HepG2 (cell line): Measurements from ENCODE around the gene PRMT6. TPM values are rescaled to one million over a fixed set of nuclear protein-coding genes. Genes with fewer than 3 reads are reported as not detected.

Experiments
- ATAC-seq: fragments of 200-7000 bp; cut with Tn5 transposase; 3 replicates; pipeline ENCODE4 v1.9.1; 2020; ENCODE audit warnings: mild to moderate bottlenecking, moderate library complexity
- BruUV-seq: library from RNA; stranded (reverse); fragments of 400-500 nt; replicated peaks from 2 replicates; lab custom pipeline; 2021; lab: Mats Ljungman, UMichigan
- CTCF ChIA-PET: fragments of 300-600 bp; formaldehyde crosslinking; extraction: SDS; loops from one replicate; lab custom pipeline; 2021; ENCODE audit warnings: low total read pairs, inconsistent platforms, low intra/inter-chr PET ratio; lab: Yijun Ruan, JAX
- POLR2A ChIA-PET: fragments of 350-600 bp; sonication (Branson Sonifier 250); formaldehyde crosslinking; loops from one replicate; lab custom pipeline; 2020; ENCODE audit warnings: antibody characterized with exemption, inconsistent platforms; lab: Yijun Ruan, JAX
- DNase-seq: peaks from one replicate; pipeline ENCODE4 v3.0.0-alpha.2; 2015; ENCODE audit warnings: low spot score
- FAIRE-seq: peaks from 3 replicates; lab custom pipeline; 2011; peaks lifted over from hg19 to GRCh38; lab: Jason Lieb, UNC
- H2AFZ ChIP-seq: one replicate; pipeline ENCODE4 v1.6.1; 2011; ENCODE audit warnings: low read length, inconsistent platforms
- H3K27ac ChIP-seq: fragments of 300-600 bp; 3 replicates; pipeline ENCODE4 v1.8.0; 2011; ENCODE audit warnings: mixed run types, mild to moderate bottlenecking, mixed read lengths, low read length, inconsistent platforms; ENCODE audit not compliant: insufficient read depth; ENCODE audit errors: extremely low read length
- H3K27me3 ChIP-seq, 2 experiments: fragments of 200-600 bp in 1 of 2; 2 replicates in 1 of 2; 3 replicates in 1 of 2; pipeline versions ENCODE4 v1.6.0 to v1.8.0; 2011; ENCODE audit warnings: low read length in 2 of 2, mild to moderate bottlenecking in 2 of 2, moderate library complexity in 2 of 2, inconsistent platforms in 1 of 2; ENCODE audit not compliant: insufficient read depth in 2 of 2, control insufficient read depth in 1 of 2
- H3K36me3 ChIP-seq, 2 experiments: fragments of 200-600 bp in 1 of 2; replicated peaks in 1 of 2; 2 replicates in 1 of 2; 3 replicates in 1 of 2; pipeline versions ENCODE4 v1.5.1 to v1.8.0; 2011; ENCODE audit warnings: low read length in 2 of 2, inconsistent platforms in 1 of 2; ENCODE audit not compliant: insufficient read depth in 2 of 2, control insufficient read depth in 1 of 2
- H3K4me1 ChIP-seq: 2 replicates; pipeline ENCODE4 v1.5.1; 2012; ENCODE audit warnings: low read length, inconsistent platforms; ENCODE audit not compliant: insufficient read depth
- H3K4me2 ChIP-seq: 2 replicates; pipeline ENCODE4 v1.6.0; 2011; ENCODE audit warnings: low read depth, low read length, inconsistent platforms
- H3K4me3 ChIP-seq, 3 experiments: fragments of 200-600 bp in 1 of 3; sonication (generic), shearing (Covaris generic) in 1 of 3; replicated peaks in 1 of 3; 2 replicates each; pipeline ENCODE4 v1.5.1; 2011 to 2016; ENCODE audit warnings: low read length in 3 of 3, inconsistent platforms in 2 of 3, low read depth in 2 of 3, mild to moderate bottlenecking in 2 of 3, control low read depth in 1 of 3, mixed read lengths in 1 of 3; ENCODE audit not compliant: insufficient read depth in 1 of 3
- H3K79me2 ChIP-seq: one replicate; pipeline ENCODE4 v1.6.1; 2011; ENCODE audit warnings: low read length, inconsistent platforms; ENCODE audit not compliant: insufficient read depth
- H3K9ac ChIP-seq: 2 replicates; pipeline ENCODE4 v1.6.0; 2011; ENCODE audit warnings: mild to moderate bottlenecking, low read depth, low read length, inconsistent platforms; ENCODE audit not compliant: insufficient read depth
- H3K9me3 ChIP-seq: 2 replicates; pipeline ENCODE4 v1.5.1; 2012; ENCODE audit warnings: mild to moderate bottlenecking, low read length
- H4K20me1 ChIP-seq: 2 replicates; pipeline ENCODE4 v1.6.0; 2011; ENCODE audit warnings: inconsistent platforms, mild to moderate bottlenecking, low read length, moderate library complexity; ENCODE audit not compliant: insufficient read depth
- GATAD1 ChIP-seq: IDR thresholded peaks from 2 replicates; pipeline ENCODE4 v1.6.1; 2016; ENCODE audit warnings: missing genetic modification reagents, missing compliant biosample characterization
- KMT2A ChIP-seq: sonication (generic); formaldehyde crosslinking; IDR thresholded peaks from 2 replicates; pipeline ENCODE4 v1.4.0; 2020; ENCODE audit warnings: missing genetic modification reagents
- RAD21 ChIP-seq: fragments of 450-650 bp; formaldehyde crosslinking; IDR thresholded peaks from 2 replicates; pipeline ENCODE4 v1.5.0; 2020; ENCODE audit warnings: mild to moderate bottlenecking
- RAD51 ChIP-seq: fragments of 450-650 bp; IDR thresholded peaks from 2 replicates; pipeline ENCODE4 v1.6.1; 2016; ENCODE audit warnings: borderline replicate concordance
- SMAD1 ChIP-seq: sonication (generic); formaldehyde crosslinking; IDR thresholded peaks from 2 replicates; pipeline ENCODE4 v1.4.0; 2020; ENCODE audit warnings: missing genetic modification reagents, low read depth, mild to moderate bottlenecking, borderline replicate concordance
- ZMYM3 ChIP-seq: sonication (generic); formaldehyde crosslinking; IDR thresholded peaks from 2 replicates; pipeline ENCODE4 v1.5.1; 2020; ENCODE audit warnings: mild to moderate bottlenecking, missing genetic modification reagents
- ZNF367 ChIP-seq: sonication (generic); formaldehyde crosslinking; IDR thresholded peaks from 2 replicates; pipeline ENCODE4 v1.4.0; 2020; ENCODE audit warnings: missing genetic modification reagents, borderline replicate concordance
- ZNF562 ChIP-seq: sonication (generic); formaldehyde crosslinking; IDR thresholded peaks from 2 replicates; pipeline ENCODE4 v1.8.0; 2022; ENCODE audit warnings: missing genetic modification reagents, borderline replicate concordance
- ZNF605 ChIP-seq: sonication (generic); formaldehyde crosslinking; IDR thresholded peaks from 2 replicates; pipeline ENCODE4 v1.8.0; 2022; ENCODE audit warnings: mild to moderate bottlenecking, missing genetic modification reagents
- ZNF652 ChIP-seq: IDR thresholded peaks from 2 replicates; pipeline ENCODE4 v1.6.1; 2016; ENCODE audit warnings: low read depth, borderline replicate concordance
- ZNF790 ChIP-seq: sonication (generic); formaldehyde crosslinking; IDR thresholded peaks from 2 replicates; pipeline ENCODE4 v1.8.0; 2022; ENCODE audit warnings: missing genetic modification reagents, mild to moderate bottlenecking, borderline replicate concordance
- WGBS: methylation state at CpG from one replicate; pipeline ENCODE4 v1.1.6; 2017; ENCODE audit warnings: low lambda C conversion rate; 5-methylcytosine and 5-hydroxymethylcytosine counted together
- in situ Hi-C: cut with HindIII; loops from 2 replicates; pipeline ENCODE4 v1.10.0; 2017; ENCODE audit warnings: low pct_unique_long_range_greater_than_20kb; ENCODE audit not compliant: extremely low pct_ligation_motif_present
- intact Hi-C: fragments of 100-400 bp; cut with micrococcal nuclease; formaldehyde crosslinking; loops from one replicate; pipeline ENCODE4 v1.10.0; 2022; ENCODE audit not compliant: unreplicated experiment
- polyA plus RNA-seq, 8 experiments: library from polyadenylated mRNA; depleted of rRNA in 3 of 8; stranded (reverse) in 7 of 8; unstranded in 1 of 8; fragments of >200 nt; fragmentation: Illumina TruSeq in 4 of 8; extraction: Trizol in 4 of 8; gene quantifications; 2 replicates each; pipeline versions ENCODE4 v1.2.1 to v1.2.3, GENCODE V29; 2011 to 2016; ENCODE audit warnings: low read depth in 4 of 8, missing spikeins in 1 of 8, mixed read lengths in 1 of 8; ENCODE audit not compliant: insufficient read depth in 1 of 8
- total RNA-seq, 5 experiments: library from RNA; depleted of rRNA; stranded (reverse); fragments of >200 nt; fragmentation: Illumina TruSeq; extraction: Trizol; gene quantifications; 2 replicates each; pipeline ENCODE4 v1.2.3, GENCODE V29; 2016; ENCODE audit warnings: low read depth in 1 of 5

PRMT6 gene
- total and polyA plus RNA-seq, 2 of the 13 experiments (the other 11 are each of a cell fraction or from before 2014, with no cell fraction given) = 8.1 to 15.8 TPM

DNA sequence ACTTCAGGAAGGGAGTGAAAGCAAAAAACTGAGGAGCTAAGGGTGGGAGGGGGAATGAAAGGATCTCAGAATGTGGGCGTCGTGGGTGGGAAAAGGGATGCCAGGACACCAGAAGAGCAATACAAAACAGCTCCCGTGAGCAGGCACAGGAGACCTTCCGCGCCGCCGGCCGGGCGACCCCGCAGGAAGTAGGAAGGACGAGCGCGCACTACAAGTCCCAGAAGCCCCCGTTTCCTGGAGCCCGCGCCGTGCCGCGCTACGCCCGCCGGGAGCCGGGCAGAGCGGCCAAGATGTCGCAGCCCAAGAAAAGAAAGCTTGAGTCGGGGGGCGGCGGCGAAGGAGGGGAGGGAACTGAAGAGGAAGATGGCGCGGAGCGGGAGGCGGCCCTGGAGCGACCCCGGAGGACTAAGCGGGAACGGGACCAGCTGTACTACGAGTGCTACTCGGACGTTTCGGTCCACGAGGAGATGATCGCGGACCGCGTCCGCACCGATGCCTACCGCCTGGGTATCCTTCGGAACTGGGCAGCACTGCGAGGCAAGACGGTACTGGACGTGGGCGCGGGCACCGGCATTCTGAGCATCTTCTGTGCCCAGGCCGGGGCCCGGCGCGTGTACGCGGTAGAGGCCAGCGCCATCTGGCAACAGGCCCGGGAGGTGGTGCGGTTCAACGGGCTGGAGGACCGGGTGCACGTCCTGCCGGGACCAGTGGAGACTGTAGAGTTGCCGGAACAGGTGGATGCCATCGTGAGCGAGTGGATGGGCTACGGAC lies at the start of gene PRMT6 (continued):
- TF ChIP-seq ZNF562 (CRISPR knock-in tag) (no peak), ZNF790 (no peak)
- TF ChIP-seq, all 625 proteins: peak for 164

DNA sequence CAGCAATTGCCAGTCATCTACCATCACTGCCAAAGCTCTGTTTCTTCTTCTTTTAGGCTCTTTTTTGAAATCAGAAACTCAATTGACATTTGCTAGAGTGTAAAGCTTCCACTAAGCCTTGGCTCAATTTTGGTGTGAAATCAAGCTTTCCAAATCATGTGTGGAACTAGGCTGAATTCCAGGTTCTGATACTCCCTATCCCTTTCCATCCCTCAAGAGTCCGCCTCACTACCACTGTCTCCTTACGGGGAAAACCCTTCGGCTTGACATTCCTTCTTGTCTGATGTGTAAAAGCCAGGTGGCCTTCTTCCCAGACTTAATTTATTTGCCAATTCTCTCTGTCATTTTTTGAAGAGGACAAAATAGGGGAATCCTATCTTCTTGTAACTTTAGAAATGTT lies 47.2 kb upstream of the PRMT6 start:
- H2AFZ ChIP-seq = no peak overlapping the region
- ChIA-PET POLR2A (no interaction called here), CTCF (no interaction called here)
- H3K4me2 ChIP-seq = no peak overlapping the region
- FAIRE-seq = no peak
- DNase-seq = no peak
- TF ChIP-seq ZMYM3 (CRISPR knock-in tag) (no peak), ZNF652 (CRISPR knock-in tag) (no peak), KMT2A (no peak), ZNF605 (no peak), GATAD1 (CRISPR knock-in tag) (no peak)
- no TSS peak for BruUV-seq
- WGBS = 33% methylated on average over 3 of the region's 3 CpGs
- no peaks in the 10 kb centered on the region for H3K27me3 ChIP-seq
- peaks cover 4% of the 10 kb centered on the region; the same call in 1 of the 2 replicates for H3K9me3 ChIP-seq
- H4K20me1 ChIP-seq = no peaks in the 10 kb centered on the region
- no peaks in the 10 kb centered on the region for H3K4me1 ChIP-seq
- in situ Hi-C loops (no loop called here), intact Hi-C loops (no loop called here)
- ATAC-seq = no peak
- H3K9ac ChIP-seq = no peak overlapping the region
- H3K36me3 ChIP-seq = no peaks in the 10 kb centered on the region
- H3K79me2 ChIP-seq = no peaks in the 10 kb centered on the region
- H3K27ac ChIP-seq = no peak overlapping the region
- H3K4me3 ChIP-seq = no peak overlapping the region

DNA sequence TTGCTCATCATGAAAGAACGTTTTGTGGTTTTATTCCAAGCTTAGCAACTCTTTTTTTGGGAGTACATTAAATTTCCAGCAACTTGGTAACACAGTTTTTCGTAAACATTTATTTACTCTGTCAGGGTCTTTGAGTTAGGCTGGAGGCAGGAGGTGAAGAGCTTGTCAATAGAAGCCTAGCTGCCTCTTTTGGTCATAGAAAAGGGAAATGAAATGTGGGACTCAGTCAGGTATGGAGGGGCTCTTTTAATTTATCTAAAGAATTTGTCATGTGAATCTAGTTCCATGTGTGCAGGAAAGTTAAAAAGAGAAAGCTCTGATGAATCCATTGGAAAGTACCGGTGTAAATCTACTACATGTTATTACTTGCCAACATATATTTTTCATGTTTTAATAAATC lies 45.9 kb upstream of the PRMT6 start:
- in situ Hi-C loops (no loop called here), intact Hi-C loops (no loop called here)
- ATAC-seq (no peak), FAIRE-seq (no peak), DNase-seq (no peak)
- TF ChIP-seq ZNF367 (CRISPR knock-in tag) (no peak), RAD21 (no peak), SMAD1 (CRISPR knock-in tag) (no peak), RAD51 (no peak)
- no peak overlapping the region for H3K4me3 ChIP-seq
- H3K9ac ChIP-seq = no peak overlapping the region
- peaks cover 4% of the 10 kb centered on the region; the same call in 1 of the 2 replicates for H3K9me3 ChIP-seq
- no TSS peak for BruUV-seq
- H3K36me3 ChIP-seq = no peaks in the 10 kb centered on the region
- H2AFZ ChIP-seq = no peak overlapping the region
- WGBS = 7% methylated on average over 3 of the region's 3 CpGs
- H3K4me2 ChIP-seq = no peak overlapping the region
- no peak overlapping the region for H3K27ac ChIP-seq
- H4K20me1 ChIP-seq = no peaks in the 10 kb centered on the region
- POLR2A ChIA-PET = no interaction called here
- no peaks in the 10 kb centered on the region for H3K27me3 ChIP-seq
- no peaks in the 10 kb centered on the region for H3K79me2 ChIP-seq
- CTCF ChIA-PET = no interaction called here
- no peaks in the 10 kb centered on the region for H3K4me1 ChIP-seq
